Activated T-helper 1 cell treated with anti-CD3 and anti-CD28 coated beads, Interleukin-12 subunit alpha, Interleukin-12 subunit beta, Interleukin-2, Interleukin-4 antibody, amounts not matched to agents 30 ng/mL and 10 ng/mL and 1 ng/mL, durations not matched to agents 14 hours and 24 hours and 36 hours (primary cell): ENCODE data around the gene TCAP. TPM values are rescaled to one million over a fixed set of nuclear protein-coding genes. Genes with fewer than 3 reads are reported as not detected.
"Not testable (repeated sequence)": the region's sequence is repeated elsewhere in the genome, so short reads cannot be mapped to it uniquely, and the experiment has no call there.

Experiments
- DNase-seq: peaks from one replicate; pipeline ENCODE4 v3.0.0; 2021; ENCODE audit warnings: low spot score
- H3K27ac Mint-ChIP-seq: one replicate; pipeline ENCODE4 v1.8.0; 2021; ENCODE audit warnings: mild to moderate bottlenecking, mixed read lengths
- H3K27me3 Mint-ChIP-seq: one replicate; pipeline ENCODE4 v1.8.0; 2022; ENCODE audit warnings: mild to moderate bottlenecking, moderate library complexity, mixed read lengths; ENCODE audit not compliant: insufficient read depth
- H3K36me3 Mint-ChIP-seq: one replicate; pipeline ENCODE4 v1.8.0; 2021; ENCODE audit warnings: low read depth, mixed read lengths
- H3K4me1 Mint-ChIP-seq: one replicate; pipeline ENCODE4 v1.8.0; 2021; ENCODE audit warnings: low read depth, mixed read lengths
- H3K4me3 Mint-ChIP-seq: one replicate; pipeline ENCODE4 v1.8.0; 2021; ENCODE audit warnings: mild to moderate bottlenecking, moderate library complexity, mixed read lengths
- H3K9me3 Mint-ChIP-seq: one replicate; pipeline ENCODE4 v1.8.0; 2021; ENCODE audit warnings: mixed read lengths
- intact Hi-C: fragments of 100-400 bp; cut with micrococcal nuclease; formaldehyde crosslinking; loops from one replicate; pipeline ENCODE4 v1.15.1; 2024
- total RNA-seq: library from RNA; stranded (reverse); gene quantifications from 2 replicates; pipeline ENCODE4 v1.2.3, GENCODE V29; 2022

The TCAP gene
- total RNA-seq, 1 donor from 2014 or later, result 1.4 TPM

DNA sequence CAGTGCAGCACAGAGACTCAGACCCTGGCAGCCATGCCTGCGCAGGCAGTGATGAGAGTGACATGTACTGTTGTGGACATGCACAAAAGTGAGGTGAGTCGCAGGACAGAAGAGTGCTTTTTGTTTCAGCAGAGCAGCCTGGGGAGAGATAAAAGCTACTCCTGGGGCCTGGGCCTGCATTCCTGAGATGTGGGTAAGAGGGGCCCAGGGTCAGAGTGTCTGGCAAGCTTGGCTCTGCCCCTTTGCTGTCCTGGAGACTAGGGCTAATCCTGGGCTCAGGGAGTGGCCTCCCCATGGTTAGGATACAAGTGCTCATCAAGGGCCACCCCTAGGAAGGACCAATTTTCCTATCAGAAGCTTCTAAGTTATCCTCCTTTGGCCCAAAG is 29.9 kb downstream of the TCAP start:
- no peak overlapping the region for H3K4me3 Mint-ChIP-seq
- H3K27me3 Mint-ChIP-seq, result peaks cover 18% of the 10 kb centered on the region
- H3K4me1 Mint-ChIP-seq, result no peaks in the 10 kb centered on the region
- H3K27ac Mint-ChIP-seq, result no peak overlapping the region
- intact Hi-C loops, result no loop called here
- DNase-seq, result no peak
- no peaks in the 10 kb centered on the region for H3K36me3 Mint-ChIP-seq
- no peaks in the 10 kb centered on the region for H3K9me3 Mint-ChIP-seq

DNA sequence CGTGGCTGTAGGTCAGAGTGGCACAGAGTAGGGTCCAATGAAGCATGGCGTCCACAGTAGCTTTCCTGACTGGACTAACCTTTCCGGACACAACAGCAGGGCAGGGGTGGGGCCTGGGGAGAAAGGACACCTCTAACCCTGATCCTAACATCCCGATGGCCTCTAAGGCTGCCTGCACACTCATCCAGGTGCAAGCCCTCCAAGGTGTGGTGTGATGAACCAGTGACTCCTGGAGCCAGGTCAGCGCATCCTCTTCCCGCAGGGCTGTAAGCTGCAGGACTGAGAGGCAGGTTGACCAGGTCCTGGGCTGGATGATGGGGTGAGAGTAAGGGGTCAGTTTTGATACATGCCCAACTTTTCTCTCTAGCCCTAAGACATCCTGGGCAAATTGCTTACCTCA is 31.6 kb downstream of the TCAP start:
- DNase-seq, result no peak
- Mint-ChIP-seq H3K27me3 (peaks cover 31% of the 10 kb centered on the region), H3K36me3 (no peaks in the 10 kb centered on the region), H3K27ac (no peak overlapping the region), H3K4me1 (no peaks in the 10 kb centered on the region), H3K4me3 (no peak overlapping the region), H3K9me3 (no peaks in the 10 kb centered on the region)
- intact Hi-C loops, result no loop called here

DNA sequence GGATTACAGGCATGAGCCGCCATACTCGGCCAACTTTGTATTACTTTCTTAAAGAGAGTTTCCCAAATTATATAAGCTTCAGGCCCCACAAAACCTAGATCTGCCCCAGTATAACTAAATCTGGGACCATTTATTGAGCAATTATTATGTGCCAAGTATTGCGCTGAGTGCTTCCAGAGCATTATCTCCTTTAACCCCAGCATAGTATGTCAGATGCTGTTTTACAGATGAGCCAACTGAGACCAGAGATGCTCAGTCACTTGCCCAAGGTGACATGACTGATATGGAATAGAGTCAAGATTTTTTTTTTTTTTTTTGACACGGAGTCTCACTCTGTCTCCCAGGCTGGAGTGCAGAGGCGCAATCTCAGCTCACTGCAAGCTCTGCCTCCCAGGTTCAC is 32.8 kb downstream of the TCAP start:
- H3K27ac Mint-ChIP-seq, result no peak overlapping the region
- H3K27me3 Mint-ChIP-seq, result peaks cover 41% of the 10 kb centered on the region
- H3K4me1 Mint-ChIP-seq, result no peaks in the 10 kb centered on the region
- no peak for DNase-seq
- intact Hi-C loops, result no loop called here
- H3K36me3 Mint-ChIP-seq, result no peaks in the 10 kb centered on the region
- no peaks in the 10 kb centered on the region for H3K9me3 Mint-ChIP-seq
- H3K4me3 Mint-ChIP-seq, result no peak overlapping the region

DNA sequence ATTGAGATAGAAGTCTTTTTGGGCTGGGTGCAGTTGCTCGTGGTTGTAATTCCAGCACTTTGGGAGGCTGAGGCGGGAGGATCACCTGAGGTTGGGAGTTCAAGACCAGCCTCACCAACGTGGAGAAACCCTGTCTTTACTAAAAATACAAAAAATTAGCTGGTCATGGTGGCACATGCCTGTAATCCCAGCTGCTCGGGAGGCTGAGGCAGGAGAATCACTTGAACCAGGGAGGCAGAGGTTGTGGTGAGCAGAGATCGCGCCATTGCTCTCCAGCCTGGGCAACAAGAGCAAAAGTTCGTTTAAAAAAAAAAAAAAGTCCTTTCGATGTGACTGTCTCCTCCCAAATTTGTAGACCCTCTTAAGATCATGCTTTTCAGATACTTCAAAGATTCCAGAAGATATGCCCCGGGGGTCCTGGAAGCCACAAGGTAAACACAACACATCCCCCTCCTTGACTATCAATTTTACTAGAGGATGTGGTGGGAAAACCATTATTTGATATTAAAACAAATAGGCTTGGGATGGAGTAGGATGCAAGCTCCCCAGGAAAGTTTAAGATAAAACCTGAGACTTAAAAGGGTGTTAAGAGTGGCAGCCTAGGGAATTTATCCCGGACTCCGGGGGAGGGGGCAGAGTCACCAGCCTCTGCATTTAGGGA is 34.1 kb downstream of the TCAP start:
- H3K9me3 Mint-ChIP-seq, DNase-seq, H3K4me3 Mint-ChIP-seq, intact Hi-C loops, H3K4me1 Mint-ChIP-seq, H3K36me3 Mint-ChIP-seq, H3K27ac Mint-ChIP-seq: not testable (repeated sequence)
- peaks cover 45% of the 10 kb centered on the region for H3K27me3 Mint-ChIP-seq

DNA sequence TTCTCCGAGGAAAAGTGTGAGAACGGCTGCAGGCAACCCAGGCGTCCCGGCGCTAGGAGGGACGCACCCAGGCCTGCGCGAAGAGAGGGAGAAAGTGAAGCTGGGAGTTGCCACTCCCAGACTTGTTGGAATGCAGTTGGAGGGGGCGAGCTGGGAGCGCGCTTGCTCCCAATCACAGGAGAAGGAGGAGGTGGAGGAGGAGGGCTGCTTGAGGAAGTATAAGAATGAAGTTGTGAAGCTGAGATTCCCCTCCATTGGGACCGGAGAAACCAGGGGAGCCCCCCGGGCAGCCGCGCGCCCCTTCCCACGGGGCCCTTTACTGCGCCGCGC is 34.6 kb downstream of the TCAP start, which contains the start of gene ERBB2:
Gene ERBB2, plus strand, starts transcription at position 247 of the 330 bp plus-strand sequence. CDS start 175 bp downstream, outside the sequence.
- no peak within 1 kb of the TSS for H3K4me3 Mint-ChIP-seq
- no peaks in the 10 kb centered on the region for H3K9me3 Mint-ChIP-seq
- peaks cover 2% of the 10 kb centered on the region for H3K36me3 Mint-ChIP-seq
- intact Hi-C loops, result no loop called here
- peaks cover 45% of the 10 kb centered on the region for H3K27me3 Mint-ChIP-seq
- H3K27ac Mint-ChIP-seq, result no peak within 1 kb of the TSS
- peaks cover 7% of the 10 kb centered on the region for H3K4me1 Mint-ChIP-seq
- no peak for DNase-seq

DNA sequence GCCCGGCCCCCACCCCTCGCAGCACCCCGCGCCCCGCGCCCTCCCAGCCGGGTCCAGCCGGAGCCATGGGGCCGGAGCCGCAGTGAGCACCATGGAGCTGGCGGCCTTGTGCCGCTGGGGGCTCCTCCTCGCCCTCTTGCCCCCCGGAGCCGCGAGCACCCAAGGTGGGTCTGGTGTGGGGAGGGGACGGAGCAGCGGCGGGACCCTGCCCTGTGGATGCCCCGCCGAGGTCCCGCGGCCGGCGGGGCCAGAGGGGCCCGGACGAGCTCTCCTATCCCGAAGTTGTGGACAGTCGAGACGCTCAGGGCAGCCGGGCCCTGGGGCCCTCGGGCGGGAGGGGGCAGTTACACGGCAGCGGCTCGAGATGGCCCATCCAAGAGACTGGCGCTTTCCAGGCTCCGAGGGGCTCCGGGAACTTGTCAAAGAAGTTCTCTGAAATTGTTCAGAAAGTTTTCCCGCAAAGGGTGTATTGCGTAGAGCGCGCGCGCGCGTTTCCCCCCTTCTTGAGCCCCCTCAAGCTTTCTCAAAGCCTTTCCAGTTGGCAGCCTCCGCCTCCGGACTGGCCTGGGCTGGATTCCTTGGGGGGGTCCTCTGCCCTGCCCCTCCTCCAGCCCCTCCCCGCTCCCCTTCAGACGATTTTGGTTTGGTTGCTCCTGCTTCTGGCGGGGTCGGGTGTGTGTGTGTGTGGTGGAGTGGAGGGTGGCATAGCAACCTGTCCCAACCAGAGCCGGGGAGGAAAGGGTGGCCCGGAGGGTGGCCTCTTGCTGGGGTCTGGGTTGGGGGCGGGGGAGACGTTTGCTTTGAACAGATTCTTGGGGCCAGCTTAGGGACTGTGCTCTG is 35.2 kb downstream of the TCAP start:
- H3K27me3 Mint-ChIP-seq, result peaks cover 45% of the 10 kb centered on the region
- intact Hi-C loops, result no loop called here
- H3K36me3 Mint-ChIP-seq, result peaks cover 2% of the 10 kb centered on the region
- H3K4me1 Mint-ChIP-seq, result peaks cover 7% of the 10 kb centered on the region
- H3K9me3 Mint-ChIP-seq, result no peaks in the 10 kb centered on the region
- no peak overlapping the region for H3K4me3 Mint-ChIP-seq
- DNase-seq, result no peak
- no peak overlapping the region for H3K27ac Mint-ChIP-seq

DNA sequence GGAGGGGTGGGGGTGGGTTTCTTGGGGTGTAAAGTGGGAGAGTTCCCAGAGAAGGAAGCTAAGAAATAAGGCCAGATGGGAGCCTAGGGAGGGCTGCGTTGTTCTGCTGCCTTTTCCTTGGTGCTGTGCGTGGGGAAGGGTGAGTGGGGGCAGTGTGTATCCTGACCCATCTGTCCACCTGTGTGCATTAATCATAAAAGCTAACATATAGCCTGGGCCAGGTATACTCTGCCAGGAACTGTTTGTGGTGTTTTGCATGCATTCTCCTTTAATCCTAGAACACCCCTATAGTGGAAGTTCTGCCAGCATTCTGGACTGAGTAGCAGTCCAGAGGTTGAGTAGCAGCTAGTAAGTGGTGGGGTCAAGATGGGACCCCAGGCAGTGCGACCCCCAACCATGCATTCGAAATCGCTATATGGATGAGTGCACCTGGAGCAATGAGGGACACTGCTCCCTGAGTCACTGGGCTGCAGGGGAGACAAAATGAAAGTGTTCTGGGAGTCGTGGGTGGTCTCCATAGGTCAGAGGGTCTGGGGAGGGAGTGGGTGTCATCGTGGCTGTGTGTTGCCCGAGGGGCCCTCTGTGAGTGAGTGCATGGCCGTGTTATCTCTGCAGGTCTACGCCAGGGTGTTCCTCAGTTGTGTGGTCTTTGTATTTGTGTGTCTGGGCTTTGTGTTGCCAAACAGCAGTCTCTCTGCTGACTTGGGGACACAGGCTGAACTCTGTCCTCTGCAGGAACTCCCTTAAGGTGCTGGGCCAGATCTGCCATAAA is 36.0 kb downstream of the TCAP start:
- Mint-ChIP-seq H3K27me3 (peaks cover 45% of the 10 kb centered on the region), H3K4me1 (peaks cover 7% of the 10 kb centered on the region), H3K36me3 (peaks cover 2% of the 10 kb centered on the region), H3K9me3 (no peaks in the 10 kb centered on the region), H3K4me3 (no peak overlapping the region), H3K27ac (no peak overlapping the region)
- no peak for DNase-seq
- intact Hi-C loops, result no loop called here

DNA sequence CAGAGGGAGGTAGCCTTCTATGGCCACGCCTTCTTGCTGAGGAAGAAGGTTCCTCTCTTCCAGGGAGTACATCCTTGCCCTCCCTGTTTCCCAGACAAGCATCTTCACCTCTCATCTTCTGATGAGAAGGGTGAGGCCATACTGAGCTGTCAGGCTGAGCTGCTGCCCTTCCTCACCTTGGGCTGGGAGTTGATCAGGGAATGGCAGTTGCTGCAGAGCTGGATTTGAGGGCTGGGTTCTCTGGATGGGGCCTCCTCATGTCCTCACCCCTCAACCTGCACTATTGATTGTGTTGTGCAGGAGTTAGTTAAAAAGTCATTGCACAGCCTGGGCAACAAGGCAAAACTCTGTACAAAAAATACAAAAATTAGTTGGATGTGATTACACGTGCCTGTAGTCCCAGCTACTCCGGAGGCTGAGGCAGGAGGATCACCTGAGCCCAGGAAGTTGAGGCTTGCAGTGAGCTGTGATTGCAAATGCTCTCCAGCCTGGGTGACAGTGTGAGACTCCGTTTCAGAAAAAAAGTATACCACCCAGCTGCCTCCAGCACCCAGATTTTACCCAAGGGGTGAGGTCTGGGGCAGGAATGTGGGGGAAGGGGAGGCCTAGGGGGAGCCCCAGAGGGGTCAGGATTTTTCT is 36.8 kb downstream of the TCAP start:
- intact Hi-C loops, result no loop called here
- no peaks in the 10 kb centered on the region for H3K9me3 Mint-ChIP-seq
- peaks cover 9% of the 10 kb centered on the region for H3K4me1 Mint-ChIP-seq
- H3K36me3 Mint-ChIP-seq, result peaks cover 2% of the 10 kb centered on the region
- peaks cover 45% of the 10 kb centered on the region for H3K27me3 Mint-ChIP-seq
- no peak overlapping the region for H3K4me3 Mint-ChIP-seq
- no peak for DNase-seq
- no peak overlapping the region for H3K27ac Mint-ChIP-seq

DNA sequence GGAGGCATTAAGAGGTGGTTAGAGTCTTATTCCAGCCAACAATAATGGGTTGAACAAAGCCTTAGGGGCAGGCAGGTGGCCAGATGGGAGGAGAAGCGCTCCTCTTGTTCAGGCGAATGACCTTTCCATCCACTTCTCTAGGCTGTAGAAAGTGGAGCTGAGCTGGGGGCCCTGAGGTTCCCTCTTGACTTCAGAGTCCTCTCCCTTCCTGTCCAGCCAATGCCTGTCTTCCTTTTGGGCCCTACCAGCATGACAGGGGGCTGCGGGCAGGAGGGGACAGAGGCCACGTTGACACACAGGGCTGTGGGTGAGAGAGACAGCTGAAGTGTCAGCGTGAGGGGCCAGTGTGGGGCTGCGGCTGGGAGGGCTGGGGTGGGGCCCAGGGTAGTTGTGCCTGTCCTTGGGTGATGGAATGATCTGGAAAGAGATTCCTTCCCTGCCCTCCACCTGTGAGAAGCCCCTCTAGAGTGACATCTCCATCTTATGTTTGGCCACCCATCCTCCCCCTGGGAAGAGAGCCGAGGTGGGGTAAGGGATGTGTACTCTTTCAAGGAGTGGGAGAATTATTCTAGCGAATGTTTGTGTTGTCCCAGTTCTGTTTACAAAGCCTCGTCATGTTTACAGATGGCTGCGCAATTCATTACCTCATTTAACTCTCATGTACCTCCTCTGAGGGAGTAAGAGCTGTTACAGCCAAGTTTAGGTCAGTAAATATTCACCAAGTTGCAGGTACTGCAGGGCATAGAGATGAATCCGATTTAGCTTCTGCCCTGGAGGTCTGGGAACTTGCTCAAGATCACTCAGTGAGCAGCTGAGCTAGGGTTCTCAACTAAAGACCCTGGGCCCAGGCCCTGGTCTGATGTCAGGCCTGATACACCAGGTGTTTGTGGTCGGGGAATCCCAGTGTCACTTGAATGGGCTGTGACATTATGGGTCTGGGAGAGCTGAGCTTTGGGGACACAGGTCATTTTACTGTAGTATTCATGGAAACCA is 38.0 kb downstream of the TCAP start:
- H3K4me1 Mint-ChIP-seq, result peaks cover 14% of the 10 kb centered on the region
- peaks cover 40% of the 10 kb centered on the region for H3K27me3 Mint-ChIP-seq
- DNase-seq, result no peak
- H3K36me3 Mint-ChIP-seq, result peaks cover 2% of the 10 kb centered on the region
- intact Hi-C loops, result no loop called here
- H3K4me3 Mint-ChIP-seq, result no peak overlapping the region
- H3K27ac Mint-ChIP-seq, result no peak overlapping the region
- H3K9me3 Mint-ChIP-seq, result no peaks in the 10 kb centered on the region

DNA sequence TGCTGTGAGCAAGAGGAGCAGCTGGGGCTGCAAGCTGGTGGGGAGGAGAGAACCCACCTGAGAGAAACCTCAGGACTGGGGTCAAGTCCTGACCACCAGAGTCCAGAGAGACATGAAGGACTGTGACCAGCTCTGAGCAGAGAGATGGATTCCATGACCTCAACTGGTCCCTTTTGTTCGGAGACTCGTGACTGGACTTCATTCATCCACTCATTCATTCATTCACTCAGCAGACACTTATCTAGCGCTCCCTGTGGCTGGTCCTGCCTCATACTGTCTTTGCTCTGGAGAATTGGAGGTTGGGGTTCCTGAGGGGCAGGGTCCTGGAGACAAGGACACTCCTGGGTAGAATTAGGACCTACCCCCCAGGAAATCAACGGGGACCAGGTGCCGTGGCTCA is 38.8 kb downstream of the TCAP start:
- intact Hi-C loops, result no loop called here
- no peaks in the 10 kb centered on the region for H3K9me3 Mint-ChIP-seq
- H3K27me3 Mint-ChIP-seq, result peaks cover 36% of the 10 kb centered on the region
- H3K36me3 Mint-ChIP-seq, result peaks cover 2% of the 10 kb centered on the region
- H3K4me3 Mint-ChIP-seq, result no peak overlapping the region
- DNase-seq, result no peak
- no peak overlapping the region for H3K27ac Mint-ChIP-seq
- H3K4me1 Mint-ChIP-seq, result peaks cover 14% of the 10 kb centered on the region

DNA sequence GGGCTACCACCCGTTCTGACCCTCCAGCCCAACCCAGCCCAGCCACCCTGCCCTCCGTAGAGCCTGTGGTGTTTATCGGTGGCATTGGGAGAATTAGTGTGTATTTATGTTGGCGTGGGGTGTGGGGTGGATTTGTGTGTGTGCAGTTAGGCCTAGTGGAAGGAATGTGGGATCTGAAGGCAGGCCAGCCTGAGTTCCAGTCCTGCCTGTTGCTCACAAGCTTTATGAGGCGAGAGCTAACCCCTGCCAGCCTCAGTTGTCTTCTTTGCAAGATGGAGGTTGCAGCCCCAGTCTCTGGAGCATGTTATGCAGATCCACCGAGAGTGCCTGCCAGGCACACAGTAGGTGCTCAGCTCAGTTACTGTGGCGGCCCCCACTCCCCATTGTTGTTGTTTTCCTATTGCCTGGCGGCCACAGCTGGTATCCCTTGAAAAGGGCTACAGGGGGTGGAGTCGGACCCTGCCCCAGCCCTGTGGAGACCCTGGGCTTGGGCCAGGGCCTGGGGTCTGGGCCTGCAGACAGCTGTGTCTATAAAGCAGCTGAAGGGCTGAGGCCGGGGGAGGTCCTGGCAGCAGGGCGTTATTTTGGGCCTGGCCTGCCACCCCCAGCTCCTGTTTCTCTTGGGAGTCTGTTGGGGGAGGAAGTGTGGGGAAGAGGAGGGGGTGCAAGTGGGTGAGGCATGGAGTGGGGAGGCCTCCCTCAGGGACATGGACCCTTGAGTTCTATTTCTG is 39.8 kb downstream of the TCAP start:
- Mint-ChIP-seq H3K36me3 (peaks cover 2% of the 10 kb centered on the region), H3K9me3 (no peaks in the 10 kb centered on the region), H3K27me3 (peaks cover 27% of the 10 kb centered on the region), H3K4me3 (no peak overlapping the region), H3K4me1 (peaks cover 14% of the 10 kb centered on the region), H3K27ac (no peak overlapping the region)
- no peak for DNase-seq
- intact Hi-C loops, result no loop called here
